GM21423 (cell line): ENCODE measurements around the gene COL5A1.

Experiments
- ATAC-seq: cut with Tn5 transposase; IDR thresholded peaks from one replicate; pipeline ENCODE4 v1.9.1; 2021; ENCODE audit warnings: mild to moderate bottlenecking, moderate library complexity; ENCODE audit not compliant: unreplicated experiment

COL5A1 gene

DNA sequence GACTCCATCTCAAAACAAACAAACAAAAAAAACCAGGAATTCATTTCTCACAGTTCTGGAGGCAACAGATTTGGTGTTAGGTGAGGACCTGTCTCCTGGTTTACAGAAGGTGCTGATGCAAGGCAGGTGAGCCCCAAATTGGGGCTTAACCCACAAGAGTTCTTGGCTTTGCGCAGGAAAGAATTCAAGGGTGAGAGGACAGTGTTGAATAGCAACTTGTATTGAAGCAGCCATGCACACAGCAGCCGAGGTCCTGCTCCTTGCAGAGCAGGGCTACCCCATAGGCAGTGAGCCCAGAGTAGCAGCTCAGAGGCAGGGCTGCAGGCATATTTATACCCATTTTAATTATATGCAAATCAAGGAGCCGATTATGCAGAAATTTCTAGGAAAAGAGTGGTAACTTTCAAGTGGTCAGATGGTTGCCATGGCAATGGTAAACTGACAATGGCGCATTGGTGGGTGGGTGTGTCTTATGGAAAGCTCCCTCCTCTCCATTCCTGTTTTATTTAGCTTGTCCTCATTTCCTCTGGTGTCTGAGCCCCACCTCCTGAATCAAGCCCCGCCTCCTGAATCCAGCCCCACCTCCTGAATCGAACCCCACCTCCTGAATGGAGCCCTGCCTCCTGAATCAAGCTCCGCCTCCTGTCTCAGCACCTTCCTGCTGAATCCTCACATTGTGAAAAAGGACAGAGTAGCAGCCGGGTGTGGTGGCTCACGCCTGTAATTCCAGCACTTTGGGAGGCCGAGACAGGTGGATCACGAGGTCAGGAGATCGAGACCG lies 34.5 kb upstream of the COL5A1 start:
- no peak for ATAC-seq

DNA sequence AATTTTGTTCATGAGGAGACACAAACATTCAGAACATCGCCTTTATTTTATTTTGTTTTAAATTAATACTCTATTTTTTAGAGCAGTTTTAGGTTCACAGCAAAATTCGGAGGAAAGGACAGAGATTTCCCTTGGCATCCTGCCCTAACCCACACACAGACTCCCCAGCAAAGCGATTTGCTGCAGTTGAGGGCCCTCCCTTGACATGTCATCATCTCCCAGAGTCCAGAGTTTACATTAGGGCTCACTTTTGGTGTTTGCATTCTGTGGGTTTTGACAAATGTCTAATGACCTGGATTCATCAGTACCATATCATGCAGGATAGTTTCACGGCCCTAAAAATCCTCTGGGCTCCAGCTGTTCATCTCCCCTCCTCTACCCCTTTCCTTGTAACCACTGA lies 33.6 kb upstream of the COL5A1 start:
- ATAC-seq: no peak

DNA sequence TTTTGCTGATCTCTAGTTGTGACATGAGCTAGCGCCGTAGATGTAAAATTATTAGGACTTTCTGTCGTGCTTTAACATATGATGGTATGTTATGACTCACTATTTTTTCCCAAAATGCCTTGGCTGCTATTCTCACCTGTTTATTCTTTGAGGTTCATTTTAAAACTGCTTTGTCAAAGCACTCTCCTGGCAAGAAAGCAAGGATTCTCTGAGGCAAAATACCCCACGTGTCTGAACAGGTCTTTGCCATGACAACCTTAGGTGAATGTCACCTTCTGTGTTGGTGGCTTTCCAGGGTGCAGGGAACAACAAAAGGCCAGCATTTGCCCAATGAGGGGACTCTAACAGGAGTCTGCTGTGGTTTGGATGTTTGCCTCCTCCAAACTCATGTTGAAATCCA lies 30.6 kb upstream of the COL5A1 start:
- ATAC-seq: no peak

DNA sequence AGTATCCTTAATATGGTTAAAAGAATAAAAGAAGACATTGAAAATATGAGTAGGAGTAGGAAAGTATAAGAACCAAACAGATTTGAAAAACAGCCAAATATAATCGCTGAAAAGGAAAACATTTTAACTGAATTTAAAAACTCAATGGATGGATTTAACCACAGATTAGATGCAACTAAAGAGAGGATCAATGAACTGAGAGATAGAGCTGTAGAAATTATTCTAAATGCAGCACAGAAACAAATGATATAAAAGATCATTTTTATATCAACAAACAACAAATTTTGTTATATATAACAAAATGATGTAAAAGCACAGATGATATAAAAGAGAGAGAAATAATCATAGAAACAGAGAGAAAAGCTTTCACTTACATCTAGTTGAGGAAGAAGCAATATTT lies 29.3 kb upstream of the COL5A1 start:
- ATAC-seq: no peak

DNA sequence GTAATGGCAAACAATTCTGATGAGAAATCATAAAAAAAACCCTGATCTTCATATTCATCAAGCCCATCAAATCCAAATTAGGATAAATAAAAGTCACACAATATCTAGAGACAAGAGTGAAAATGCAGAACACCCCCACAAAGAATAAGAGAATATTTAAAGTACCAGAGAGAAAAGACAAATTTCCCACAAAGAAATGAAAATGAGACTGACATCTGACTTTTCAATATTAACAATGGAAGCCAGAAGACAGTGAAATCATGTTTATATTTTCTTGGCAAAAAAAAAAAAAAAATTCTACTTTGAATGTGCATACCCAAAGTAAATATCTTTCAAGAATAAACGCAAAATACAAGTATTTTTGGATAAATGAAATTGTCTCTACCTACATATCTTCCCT lies 28.9 kb upstream of the COL5A1 start:
- no peak for ATAC-seq

DNA sequence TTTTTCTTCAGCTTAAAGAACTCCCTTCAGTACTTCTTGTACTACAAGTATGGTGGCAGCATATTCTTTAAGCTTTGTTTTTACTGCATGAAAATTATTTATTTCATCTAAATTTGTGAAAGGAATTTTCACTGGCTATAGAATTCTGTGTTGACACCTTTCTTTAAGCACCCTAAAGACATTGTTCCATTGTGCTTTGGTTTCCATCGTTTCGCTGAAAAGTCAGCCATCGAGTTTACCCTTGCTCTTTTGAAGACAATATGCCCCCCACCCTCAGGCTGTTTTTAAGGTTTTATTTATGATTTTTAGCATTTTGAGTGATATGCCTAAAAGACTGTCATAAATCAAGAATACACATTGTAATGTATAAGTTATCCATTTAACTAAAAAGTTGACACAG lies 27.3 kb upstream of the COL5A1 start:
- ATAC-seq: no peak

DNA sequence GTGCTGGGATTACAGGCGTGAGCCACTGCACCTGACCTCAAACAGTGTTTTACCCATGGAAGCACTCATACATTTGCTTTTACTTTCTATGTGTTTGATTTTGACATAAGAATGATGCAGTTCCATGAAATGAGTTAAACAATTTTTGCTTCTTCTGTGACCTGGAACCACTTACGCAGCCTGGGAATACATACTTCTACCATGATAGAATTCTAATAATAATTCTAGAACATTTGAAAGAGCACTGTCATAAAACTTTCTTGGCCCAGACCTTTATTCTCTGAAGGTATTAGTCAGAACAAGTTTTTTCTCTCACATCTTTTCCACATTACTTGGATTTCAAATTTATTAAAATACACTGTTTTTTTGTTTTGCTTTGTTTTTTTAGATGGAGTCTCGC lies 25.3 kb upstream of the COL5A1 start:
- ATAC-seq: no peak

DNA sequence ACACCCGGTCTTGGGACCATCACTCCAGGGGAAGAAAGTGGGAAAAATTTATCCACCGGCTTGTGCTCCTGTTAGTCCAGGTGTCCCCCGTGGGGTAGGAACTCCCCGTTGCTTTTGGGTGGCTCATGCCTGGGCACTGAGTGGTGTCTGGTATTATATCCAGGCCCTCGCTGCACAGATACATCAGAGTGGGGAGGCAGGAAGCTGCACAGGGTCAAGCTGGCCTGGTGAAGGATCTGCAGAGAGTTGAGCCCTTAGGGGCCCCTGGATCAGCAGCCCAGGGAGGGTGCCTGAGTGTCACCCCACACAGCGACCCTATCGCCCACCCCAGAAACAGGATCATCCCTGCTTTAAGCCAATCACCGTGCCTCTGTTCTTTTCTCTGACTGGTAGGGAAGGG lies 24.4 kb upstream of the COL5A1 start:
- no peak for ATAC-seq

DNA sequence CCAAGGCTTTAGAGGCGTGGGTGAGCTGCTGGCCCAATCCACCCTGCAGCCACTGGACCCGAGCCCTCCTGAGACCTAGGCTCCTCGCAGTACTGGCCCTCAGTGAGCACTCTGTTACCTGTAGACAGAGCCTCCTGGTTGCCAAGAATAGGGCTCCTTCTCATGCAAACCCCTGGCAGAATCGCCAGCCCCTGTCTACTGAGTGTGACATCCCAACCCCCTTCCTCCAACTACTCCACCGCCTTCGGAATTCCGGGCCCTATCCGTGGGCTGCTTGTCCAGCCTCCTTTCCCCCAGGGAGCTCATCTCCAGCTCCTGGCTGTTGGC lies 23.8 kb upstream of the COL5A1 start:
- ATAC-seq: no peak

DNA sequence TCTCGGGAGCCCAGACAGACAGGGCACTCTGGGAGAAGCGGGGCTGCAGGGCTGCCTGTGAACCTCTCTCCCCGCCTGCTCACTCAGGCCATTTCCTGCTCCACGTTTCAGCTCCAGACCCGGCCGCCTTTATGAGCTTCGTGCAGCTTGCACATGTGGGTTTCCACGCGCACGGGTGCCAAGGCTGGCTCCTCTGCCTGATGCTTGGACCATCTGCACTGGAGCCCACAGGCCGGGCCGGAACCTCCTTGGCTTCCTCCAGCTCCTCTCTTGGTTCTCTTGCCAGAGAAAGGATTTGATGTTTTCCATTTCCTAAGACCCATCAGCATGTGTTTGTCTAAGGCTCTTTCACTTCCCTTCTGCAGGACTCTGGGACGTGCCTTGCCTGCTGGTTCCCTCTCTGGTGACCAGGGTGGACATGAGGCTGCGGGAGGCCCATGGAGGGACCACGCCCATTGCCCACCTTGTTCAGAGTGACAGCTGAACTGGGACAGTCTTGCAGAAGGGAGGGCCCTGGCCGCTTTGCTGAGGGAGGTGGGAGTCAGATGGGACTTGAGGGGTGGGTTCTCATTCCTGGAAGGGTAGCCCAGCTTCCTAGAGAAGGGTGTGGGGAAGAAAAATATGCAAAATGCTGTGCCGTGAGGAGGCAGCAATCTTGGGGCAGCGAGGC lies 23.3 kb upstream of the COL5A1 start:
- ATAC-seq: no peak

DNA sequence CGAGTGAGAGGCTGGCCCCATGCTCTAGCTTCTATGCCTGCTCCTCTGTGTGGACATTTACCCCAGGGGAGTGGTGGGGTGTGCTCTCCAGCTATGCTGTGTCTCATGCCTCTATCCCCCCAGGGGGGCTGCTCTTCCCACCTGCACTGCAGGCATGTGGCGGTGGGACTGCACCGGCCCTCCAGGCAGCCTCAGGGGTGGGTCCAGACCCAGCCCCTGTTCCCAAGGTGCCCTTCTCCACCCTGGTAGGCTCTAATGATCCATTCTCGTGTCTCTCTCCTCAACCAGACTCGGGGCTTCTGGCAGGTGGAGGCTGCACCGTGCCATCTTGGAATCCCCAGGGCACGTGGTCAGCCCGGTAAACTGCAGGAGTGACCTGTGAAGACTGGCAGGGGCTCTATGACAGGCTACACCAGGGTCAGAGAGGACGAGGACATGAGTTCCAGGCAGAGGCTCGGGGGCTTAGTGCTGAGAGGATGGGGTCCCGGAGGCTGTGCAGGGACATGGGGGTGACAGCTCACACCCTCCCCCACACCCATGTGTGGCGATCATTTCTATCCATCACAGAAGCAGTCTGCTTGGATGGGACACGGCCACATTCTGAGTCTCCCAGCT lies 22.7 kb upstream of the COL5A1 start:
- ATAC-seq: no peak

DNA sequence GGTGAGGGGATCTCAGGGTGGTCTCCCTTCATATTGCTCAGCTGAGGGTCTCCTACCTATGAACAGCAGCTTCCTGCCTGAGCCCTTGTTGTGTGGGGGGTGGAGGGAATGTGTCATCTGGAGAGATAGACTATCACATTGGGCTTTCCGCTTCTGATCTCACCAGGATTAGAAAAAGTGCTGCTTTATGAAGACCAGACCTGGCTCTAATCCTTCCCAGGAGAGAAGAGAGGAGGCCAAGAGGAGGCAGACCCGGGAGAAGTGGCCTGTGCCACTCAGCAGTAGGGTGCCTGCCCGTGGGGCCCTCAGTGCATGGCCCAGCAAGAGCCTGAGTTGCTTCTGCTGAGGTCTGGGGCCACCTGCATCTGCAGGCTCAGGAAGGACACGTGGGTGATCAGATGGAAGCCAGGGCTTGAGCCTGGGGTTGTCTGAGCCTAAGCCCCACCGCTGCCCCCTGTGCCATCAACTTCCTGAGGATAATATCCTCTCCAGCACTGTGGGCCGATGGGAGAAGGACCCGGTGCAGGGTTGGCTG lies 22.1 kb upstream of the COL5A1 start:
- ATAC-seq: no peak

DNA sequence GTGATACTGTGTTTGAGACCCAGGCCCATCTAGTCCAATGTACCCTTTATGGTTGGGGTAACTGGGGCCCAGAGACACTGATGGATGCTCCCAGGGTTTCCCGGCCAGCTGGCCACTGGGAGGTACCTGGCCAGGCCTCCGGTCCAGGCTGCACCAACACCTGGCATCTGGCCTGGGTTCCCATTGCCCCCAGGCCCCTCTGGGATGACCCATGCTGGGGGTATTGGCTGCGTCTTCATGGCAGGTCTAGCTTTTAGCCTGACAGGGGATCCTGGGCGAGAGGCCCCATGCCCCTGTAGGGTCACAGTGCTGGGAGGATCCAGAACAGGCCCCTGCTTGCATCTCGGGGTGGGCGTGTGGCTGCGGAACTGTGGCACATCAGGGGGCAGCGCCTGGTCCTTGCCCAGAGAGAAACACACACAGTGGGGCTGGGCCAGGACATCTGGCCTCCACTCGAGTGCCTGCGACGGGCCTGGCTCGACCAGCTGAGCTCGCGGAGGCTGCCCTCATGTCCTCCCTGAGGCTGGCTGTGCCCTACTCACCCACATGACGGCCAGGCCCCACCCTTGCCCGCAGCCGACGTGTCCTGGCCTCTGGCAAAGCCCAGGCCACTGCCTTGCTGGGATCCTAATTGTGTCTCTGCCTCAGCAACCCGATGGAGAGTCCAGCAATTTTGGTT lies 21.5 kb upstream of the COL5A1 start:
- ATAC-seq: no peak

DNA sequence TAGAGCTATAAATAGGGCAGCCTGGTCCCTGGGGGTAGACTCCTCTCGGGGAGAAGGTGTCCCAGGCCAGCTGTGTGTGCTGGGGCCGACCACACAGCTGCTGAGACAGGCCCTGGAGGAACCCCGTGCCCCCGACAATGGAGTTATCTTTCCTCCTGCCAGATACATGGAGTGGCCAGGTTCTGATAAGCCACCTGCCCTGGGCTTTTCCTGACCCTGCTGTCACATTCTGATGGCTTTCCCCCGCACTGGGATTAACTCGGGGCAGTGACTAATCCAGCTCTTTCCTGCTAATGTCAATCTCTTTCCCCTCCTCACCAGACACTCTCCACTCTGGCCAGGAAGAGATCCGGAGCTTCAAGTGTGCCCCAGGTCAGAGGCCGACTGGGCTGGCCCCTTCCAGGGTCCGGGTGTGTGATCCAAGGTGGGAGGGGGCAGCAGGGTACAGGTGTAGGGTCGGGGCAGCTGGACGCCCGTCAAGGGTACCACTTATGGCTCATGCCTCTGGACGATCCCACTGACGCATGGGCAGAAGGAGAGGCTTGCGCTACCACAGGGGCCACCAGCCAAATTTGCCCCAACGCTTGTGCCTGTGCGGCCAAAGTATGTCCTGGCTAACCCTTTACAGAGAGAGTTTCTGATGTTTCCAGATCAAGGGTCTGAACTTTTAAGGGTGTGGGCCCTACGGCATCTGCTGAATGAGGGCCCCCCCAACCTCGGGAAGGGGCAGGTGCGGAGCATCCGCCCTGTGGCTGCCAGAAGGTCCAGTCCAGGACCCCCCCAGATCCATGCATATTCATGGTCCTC lies 20.6 kb upstream of the COL5A1 start:
- ATAC-seq: no peak

DNA sequence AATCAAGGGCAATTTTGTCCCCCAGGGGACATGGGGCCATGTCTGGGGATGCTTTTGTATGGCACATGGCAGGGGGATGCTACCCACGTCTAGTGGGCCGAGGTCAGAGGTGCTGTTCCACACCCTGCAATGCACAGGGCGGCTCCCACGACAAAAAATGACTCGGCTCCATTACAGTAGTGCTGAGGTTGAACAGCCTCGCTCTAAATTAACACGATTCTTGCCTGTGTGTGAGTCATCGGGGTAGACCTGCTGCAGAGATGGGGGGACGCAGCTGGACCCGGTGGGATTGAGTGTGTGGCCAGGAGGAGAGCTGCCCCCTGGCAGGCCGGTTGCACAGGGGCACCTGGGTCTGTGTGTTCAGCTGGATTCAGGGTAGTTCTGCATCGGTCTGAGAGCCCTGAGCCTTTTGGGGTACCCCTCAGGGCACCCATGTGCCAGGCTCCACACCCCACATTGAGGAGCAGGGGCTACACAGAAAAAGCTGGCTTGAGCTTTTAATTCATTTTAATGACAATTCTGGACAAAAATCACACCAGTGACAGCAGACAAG lies 20.0 kb upstream of the COL5A1 start:
- no peak for ATAC-seq

DNA sequence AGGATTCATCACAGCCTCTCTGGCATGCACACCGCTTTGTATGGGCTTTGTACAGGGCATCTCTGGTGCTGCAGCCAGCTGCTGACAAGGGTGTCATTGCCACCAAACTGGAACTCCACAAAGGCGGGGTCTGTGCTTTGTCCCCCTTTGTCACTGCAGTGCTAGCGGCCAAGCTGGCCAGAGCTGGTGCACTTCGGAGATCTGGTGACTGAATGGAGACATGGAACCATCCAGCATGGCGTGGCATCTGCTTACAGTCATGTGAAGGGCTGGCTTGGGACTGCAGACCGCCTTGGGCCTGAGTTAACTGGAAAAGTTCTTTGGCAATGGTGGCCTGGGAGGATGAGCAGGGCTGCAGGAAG lies 18.7 kb upstream of the COL5A1 start:
- ATAC-seq: no peak

DNA sequence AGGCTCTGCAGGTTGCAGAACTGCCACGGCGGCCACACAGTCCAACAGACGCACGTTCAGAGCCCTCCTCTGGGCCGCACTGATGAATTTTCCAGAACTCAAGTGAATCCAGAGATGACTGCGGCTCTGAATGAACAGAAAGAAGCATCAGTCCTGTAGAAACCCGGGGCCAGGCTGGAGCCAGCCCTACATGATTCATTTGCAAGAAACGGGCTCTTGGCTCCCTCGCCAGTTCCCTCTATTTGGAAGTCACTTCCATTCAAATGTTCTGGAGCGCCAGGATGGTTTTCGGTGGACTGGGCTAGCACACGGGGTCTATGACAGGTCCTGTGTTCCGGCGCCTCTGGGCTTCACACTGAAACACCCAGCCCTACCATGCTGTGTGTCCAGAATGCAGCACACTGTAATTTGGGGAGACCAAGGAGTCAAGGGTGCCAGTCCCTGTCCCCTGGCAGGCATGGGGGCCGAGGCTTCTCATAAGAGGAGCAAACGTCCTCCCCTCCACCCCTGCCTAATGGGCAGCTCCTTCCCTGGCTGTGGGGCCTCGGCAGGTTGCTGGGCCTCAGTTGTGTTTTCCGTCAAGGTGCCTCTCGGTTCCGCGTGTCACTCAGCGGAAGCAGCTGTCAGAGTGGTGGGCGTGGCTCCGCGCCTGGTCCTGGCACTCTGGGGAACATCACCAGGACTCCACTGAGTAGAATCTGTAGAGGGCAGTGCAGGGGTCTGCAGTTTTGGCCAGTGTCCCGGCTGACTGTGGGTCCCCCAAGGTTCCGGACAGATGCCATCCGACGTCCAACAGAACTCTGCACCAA lies 18.1 kb upstream of the COL5A1 start:
- no peak for ATAC-seq

DNA sequence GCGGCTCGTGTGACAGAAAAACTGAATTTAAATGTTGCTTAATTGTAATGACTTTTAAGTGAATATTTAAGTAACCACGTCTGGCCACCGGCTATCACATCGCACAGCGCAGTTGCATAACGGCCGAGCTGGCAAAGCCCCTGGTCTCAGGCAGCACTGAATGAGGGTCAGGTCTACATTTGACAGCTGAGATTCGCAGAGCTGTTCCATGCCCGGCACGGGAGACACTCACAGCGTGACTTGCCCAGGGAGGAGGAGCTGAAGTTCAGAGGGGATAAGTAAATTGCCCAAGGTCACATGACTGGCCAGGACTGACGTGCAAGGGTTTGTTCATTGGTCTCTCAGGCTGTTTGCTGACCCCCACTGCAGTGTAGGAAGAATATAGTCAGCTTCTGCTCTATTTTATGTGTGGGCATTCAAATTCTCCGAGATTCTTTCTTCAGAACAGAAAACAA lies 17.4 kb upstream of the COL5A1 start:
- no peak for ATAC-seq

DNA sequence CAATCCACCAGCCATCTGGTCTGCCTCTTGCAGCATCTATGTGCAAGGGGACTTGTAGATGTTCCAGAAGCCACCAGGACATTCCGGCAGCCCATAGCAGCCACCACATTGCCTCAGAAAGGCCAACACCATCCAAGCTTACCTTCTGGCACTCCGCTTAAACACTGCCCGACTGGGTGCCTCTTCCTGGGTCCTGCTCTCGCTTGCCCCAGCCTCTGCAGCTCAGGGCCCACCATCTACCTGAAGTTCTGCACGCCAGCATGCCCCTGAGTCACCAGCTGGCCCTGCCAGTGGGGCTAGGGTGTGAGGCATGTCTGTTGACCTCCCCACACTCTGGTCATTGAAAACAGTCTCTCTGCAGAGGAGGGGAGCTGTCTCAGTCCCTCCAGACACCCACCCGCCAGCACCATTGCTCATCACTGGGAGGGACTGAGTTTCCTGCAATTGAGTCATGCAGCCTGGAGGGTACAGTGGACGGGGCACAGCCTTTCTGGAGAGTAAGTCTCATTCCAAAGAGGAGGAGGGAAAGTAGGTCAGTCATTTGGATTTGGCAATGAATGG lies 16.9 kb upstream of the COL5A1 start:
- ATAC-seq: no peak
